HCT116 (cell line): ENCODE data around the gene TSPYL2. TPM values are rescaled to one million over a fixed set of nuclear protein-coding genes. Genes with fewer than 3 reads are reported as not detected.

Experiments
- ATAC-seq: fragments of 200-7000 bp; cut with Tn5 transposase; 2 replicates; pipeline ENCODE4 v1.9.1; 2020; ENCODE audit warnings: mild to moderate bottlenecking, moderate library complexity
- BruUV-seq: library from RNA; stranded (reverse); fragments of 400-500 nt; replicated peaks from 2 replicates; lab custom pipeline; 2021; lab: Mats Ljungman, UMichigan
- CTCF ChIA-PET: fragments of 300-600 bp; sonication (Branson Sonifier 250); formaldehyde crosslinking; loops from one replicate; lab custom pipeline; 2021; ENCODE audit warnings: antibody characterized with exemption; lab: Charles Lee
- POLR2A ChIA-PET: fragments of 300-600, 350-600 bp; sonication (Branson Sonifier 250); formaldehyde crosslinking; loops from one replicate; lab custom pipeline; 2021; ENCODE audit warnings: antibody characterized with exemption; lab: Charles Lee
- RAD21 ChIA-PET, 2 experiments: fragments of 300-600 bp; sonication (Branson Sonifier 250); formaldehyde crosslinking; loops; one replicate each; lab custom pipeline; 2023; ENCODE audit warnings: low total read pairs in 2 of 2; ENCODE audit not compliant: uncharacterized antibody in 2 of 2, unreplicated experiment in 2 of 2, low non-redundant PET in 1 of 2; lab: Charles Lee
- DNase-seq: peaks from one replicate; pipeline ENCODE4 v3.0.0-alpha.2; 2010; ENCODE audit warnings: low read depth, low spot score
- H2AFZ ChIP-seq: fragments of 200-600 bp; shearing (Covaris generic), sonication (generic); 2 replicates; pipeline ENCODE4 v1.6.1; 2017; ENCODE audit warnings: low read depth, mixed run types, mixed read lengths, antibody characterized with exemption, low read length; ENCODE audit not compliant: poor library complexity, severe bottlenecking
- H3K27ac ChIP-seq: 2 replicates; pipeline ENCODE4 v1.5.1; 2012; ENCODE audit warnings: low read depth, low read length
- H3K27me3 ChIP-seq: fragments of 200-600 bp; sonication (generic); 2 replicates; pipeline ENCODE4 v1.6.1; 2016; ENCODE audit warnings: mixed run types, low read length, mixed read lengths; ENCODE audit not compliant: insufficient read depth
- H3K36me3 ChIP-seq, 2 experiments: fragments of 200-500 bp in 1 of 2; fragments of 200-600 bp in 1 of 2; sonication (Bioruptor generic) in 1 of 2; sonication (generic) in 1 of 2; 2 replicates each; pipeline versions ENCODE4 v1.5.1 to v1.6.1; 2014 to 2016; ENCODE audit warnings: low read length in 2 of 2, inconsistent platforms in 1 of 2, mixed read lengths in 1 of 2, mixed run types in 1 of 2; ENCODE audit not compliant: insufficient read depth in 2 of 2, control insufficient read depth in 1 of 2
- H3K4me1 ChIP-seq, 2 experiments: fragments of 200-600 bp in 1 of 2; sonication (generic) in 1 of 2; 2 replicates each; pipeline versions ENCODE4 v1.5.1 to v1.6.1; 2012 to 2017; ENCODE audit warnings: low read length in 2 of 2, inconsistent platforms in 1 of 2, mild to moderate bottlenecking in 1 of 2, mixed read lengths in 1 of 2, mixed run types in 1 of 2, moderate library complexity in 1 of 2; ENCODE audit not compliant: insufficient read depth in 2 of 2, control insufficient read depth in 1 of 2
- H3K4me2 ChIP-seq: fragments of 200-600 bp; sonication (generic); 2 replicates; pipeline ENCODE4 v1.6.1; 2017; ENCODE audit warnings: mixed run types, low read length, mixed read lengths
- H3K4me3 ChIP-seq, 2 experiments: fragments of 200-600 bp in 1 of 2; sonication (generic) in 1 of 2; replicated peaks in 1 of 2; 2 replicates each; pipeline ENCODE4 v1.5.1; 2011 to 2016; ENCODE audit warnings: low read length in 2 of 2, control low read depth in 1 of 2, low read depth in 1 of 2, mild to moderate bottlenecking in 1 of 2, mixed read lengths in 1 of 2, mixed run types in 1 of 2
- H3K79me2 ChIP-seq: fragments of 200-600 bp; sonication (generic); 2 replicates; pipeline ENCODE4 v1.6.1; 2017; ENCODE audit warnings: mild to moderate bottlenecking, mixed run types, low read length, moderate library complexity, mixed read lengths; ENCODE audit not compliant: insufficient read depth
- H3K9ac ChIP-seq: fragments of 200-600 bp; sonication (generic); 2 replicates; pipeline ENCODE4 v1.6.1; 2016; ENCODE audit warnings: low read length, mixed read lengths
- H3K9me2 ChIP-seq: fragments of 200-600 bp; sonication (generic), shearing (Covaris generic); 2 replicates; pipeline ENCODE4 v1.6.1; 2017; ENCODE audit warnings: mixed run types, mild to moderate bottlenecking, moderate library complexity; ENCODE audit not compliant: insufficient read depth
- H3K9me3 ChIP-seq, 2 experiments: fragments of 200-500 bp in 1 of 2; fragments of 200-600 bp in 1 of 2; sonication (Bioruptor generic) in 1 of 2; sonication (generic) in 1 of 2; 2 replicates each; pipeline ENCODE4 v1.6.1; 2014 to 2017; ENCODE audit warnings: low read length in 2 of 2, mixed read lengths in 2 of 2, inconsistent platforms in 1 of 2, low read depth in 1 of 2, mild to moderate bottlenecking in 1 of 2, mixed run types in 1 of 2, moderate library complexity in 1 of 2; ENCODE audit not compliant: control insufficient read depth in 1 of 2, insufficient read depth in 1 of 2
- H4K20me1 ChIP-seq: fragments of 200-600 bp; sonication (generic), shearing (Covaris generic); 2 replicates; pipeline ENCODE4 v1.6.1; 2017; ENCODE audit warnings: mixed run types, mild to moderate bottlenecking, moderate library complexity; ENCODE audit not compliant: insufficient read depth
- CBX3 ChIP-seq: IDR thresholded peaks from 2 replicates; pipeline ENCODE4 v1.6.1; 2012; ENCODE audit warnings: low read depth
- EGR1 ChIP-seq: IDR thresholded peaks from 2 replicates; pipeline ENCODE4 v1.6.1; 2012; ENCODE audit warnings: low read depth
- ELF1 ChIP-seq: IDR thresholded peaks from 2 replicates; pipeline ENCODE4 v1.6.1; 2012; ENCODE audit warnings: low read depth, borderline replicate concordance
- EZH2 ChIP-seq: fragments of 200-600 bp; sonication (generic); IDR thresholded peaks from 2 replicates; pipeline ENCODE4 v1.6.1; 2017; ENCODE audit warnings: antibody characterized with exemption, mixed run types
- EZH2phosphoT487 ChIP-seq: fragments of 200-600 bp; IDR thresholded peaks from 2 replicates; pipeline ENCODE4 v1.6.1; 2018; ENCODE audit warnings: antibody characterized with exemption, borderline replicate concordance
- POLR2A ChIP-seq: IDR thresholded peaks from 2 replicates; pipeline ENCODE4 v1.7.0; 2011; ENCODE audit warnings: borderline replicate concordance; ENCODE audit not compliant: insufficient read depth, insufficient read length; ENCODE audit errors: extremely low read depth
- RAD21 ChIP-seq: IDR thresholded peaks from 2 replicates; pipeline ENCODE4 v1.6.1; 2012; ENCODE audit warnings: low read depth, mild to moderate bottlenecking
- SIN3A ChIP-seq: IDR thresholded peaks from 2 replicates; pipeline ENCODE4 v1.6.1; 2012; ENCODE audit warnings: low read depth
- SRF ChIP-seq: IDR thresholded peaks from 2 replicates; pipeline ENCODE4 v1.6.1; 2012; ENCODE audit warnings: low read depth
- TCF7L2 ChIP-seq: IDR thresholded peaks from 2 replicates; pipeline ENCODE4 v1.7.0; 2011; ENCODE audit warnings: borderline replicate concordance, inconsistent platforms; ENCODE audit not compliant: insufficient read depth, insufficient read length; ENCODE audit errors: extremely low read depth
- YY1 ChIP-seq: IDR thresholded peaks from 2 replicates; pipeline ENCODE4 v1.6.1; 2011; ENCODE audit warnings: low read length, low read depth, moderate library complexity, mild to moderate bottlenecking; ENCODE audit not compliant: insufficient replicate concordance; ENCODE audit errors: extremely low read depth
- ZNF274 ChIP-seq: fragments of 200-500 bp; sonication (Bioruptor generic); IDR thresholded peaks from 2 replicates; pipeline ENCODE4 v1.6.1; 2014; ENCODE audit warnings: mild to moderate bottlenecking, low read depth, low read length, inconsistent platforms
- intact Hi-C: fragments of 100-400 bp; cut with micrococcal nuclease; formaldehyde crosslinking; loops from 2 replicates; pipeline ENCODE4 v1.10.0; 2022
- total RNA-seq: library from RNA; stranded (reverse); gene quantifications from one replicate; pipeline ENCODE4 v1.2.1, GENCODE V29; 2021; ENCODE audit not compliant: unreplicated experiment
- TF ChIP-seq, protein P1 (sequence below): IDR thresholded peaks from 2 replicates; pipeline ENCODE4 v1.6.1; 2011; ENCODE audit warnings: mild to moderate bottlenecking, low read length, moderate library complexity; ENCODE audit not compliant: insufficient replicate concordance; ENCODE audit errors: extremely low read depth
- TF ChIP-seq, protein P2 (sequence below): IDR thresholded peaks from 2 replicates; pipeline ENCODE4 v1.6.1; 2012; ENCODE audit warnings: low read depth
- TF ChIP-seq, protein P3 (sequence below), 3 experiments: fragments of 200-600 bp in 1 of 3; sonication (generic) in 1 of 3; IDR thresholded peaks in 2 of 3; conservative IDR thresholded peaks in 1 of 3; 2 replicates each; pipeline ENCODE4 v1.5.1; 2012 to 2017; ENCODE audit warnings: low read depth in 2 of 3, low read length in 2 of 3, antibody characterized with exemption in 1 of 3, borderline replicate concordance in 1 of 3, control low read depth in 1 of 3, mild to moderate bottlenecking in 1 of 3, mixed read lengths in 1 of 3, mixed run types in 1 of 3, moderate library complexity in 1 of 3; ENCODE audit not compliant: insufficient read depth in 1 of 3
- TF ChIP-seq, protein P4 (sequence below): IDR thresholded peaks from 2 replicates; pipeline ENCODE4 v1.6.1; 2012

The TSPYL2 gene
- total RNA-seq, 1 experiment from 2014 or later, result 19.2 TPM

DNA sequence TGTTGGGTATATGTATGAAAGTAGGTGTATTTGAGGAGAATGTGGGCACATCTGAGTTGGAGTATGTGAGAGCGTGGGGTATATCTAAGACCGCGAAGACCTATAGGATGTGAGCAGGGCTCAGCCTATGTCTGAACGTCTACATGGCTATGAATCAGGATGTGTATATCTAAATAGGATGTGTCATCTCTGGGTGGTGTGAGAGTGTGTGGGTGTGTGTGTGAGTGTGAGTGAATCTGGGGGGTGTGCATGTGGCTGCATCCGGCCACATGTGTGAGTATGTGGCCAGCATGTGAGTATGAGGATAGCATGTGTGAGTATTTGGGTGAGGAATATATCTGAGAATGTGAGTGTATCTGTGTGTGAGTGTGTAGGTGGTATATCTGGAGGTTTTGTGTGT is 25.9 kb upstream of the TSPYL2 start:
- no peaks in the 10 kb centered on the region for H3K9me3 ChIP-seq
- no peaks in the 10 kb centered on the region for H3K79me2 ChIP-seq
- ATAC-seq (no peak), DNase-seq (no peak)
- no peak overlapping the region for H3K9ac ChIP-seq
- H3K4me2 ChIP-seq, result no peak overlapping the region
- BruUV-seq, result no TSS peak
- H3K9me2 ChIP-seq, result no peaks in the 10 kb centered on the region
- intact Hi-C loops, result no loop called here
- TF ChIP-seq SRF (no peak), ELF1 (no peak), EZH2phosphoT487 (no peak), EGR1 (no peak), POLR2A (no peak), YY1 (no peak), RAD21 (no peak), CBX3 (no peak), TCF7L2 (no peak), ZNF274 (no peak), EZH2 (no peak), SIN3A (no peak)
- TF ChIP-seq, protein P1, sequence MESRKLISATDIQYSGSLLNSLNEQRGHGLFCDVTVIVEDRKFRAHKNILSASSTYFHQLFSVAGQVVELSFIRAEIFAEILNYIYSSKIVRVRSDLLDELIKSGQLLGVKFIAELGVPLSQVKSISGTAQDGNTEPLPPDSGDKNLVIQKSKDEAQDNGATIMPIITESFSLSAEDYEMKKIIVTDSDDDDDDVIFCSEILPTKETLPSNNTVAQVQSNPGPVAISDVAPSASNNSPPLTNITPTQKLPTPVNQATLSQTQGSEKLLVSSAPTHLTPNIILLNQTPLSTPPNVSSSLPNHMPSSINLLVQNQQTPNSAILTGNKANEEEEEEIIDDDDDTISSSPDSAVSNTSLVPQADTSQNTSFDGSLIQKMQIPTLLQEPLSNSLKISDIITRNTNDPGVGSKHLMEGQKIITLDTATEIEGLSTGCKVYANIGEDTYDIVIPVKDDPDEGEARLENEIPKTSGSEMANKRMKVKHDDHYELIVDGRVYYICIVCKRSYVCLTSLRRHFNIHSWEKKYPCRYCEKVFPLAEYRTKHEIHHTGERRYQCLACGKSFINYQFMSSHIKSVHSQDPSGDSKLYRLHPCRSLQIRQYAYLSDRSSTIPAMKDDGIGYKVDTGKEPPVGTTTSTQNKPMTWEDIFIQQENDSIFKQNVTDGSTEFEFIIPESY, result no peak
- TF ChIP-seq, protein P2, sequence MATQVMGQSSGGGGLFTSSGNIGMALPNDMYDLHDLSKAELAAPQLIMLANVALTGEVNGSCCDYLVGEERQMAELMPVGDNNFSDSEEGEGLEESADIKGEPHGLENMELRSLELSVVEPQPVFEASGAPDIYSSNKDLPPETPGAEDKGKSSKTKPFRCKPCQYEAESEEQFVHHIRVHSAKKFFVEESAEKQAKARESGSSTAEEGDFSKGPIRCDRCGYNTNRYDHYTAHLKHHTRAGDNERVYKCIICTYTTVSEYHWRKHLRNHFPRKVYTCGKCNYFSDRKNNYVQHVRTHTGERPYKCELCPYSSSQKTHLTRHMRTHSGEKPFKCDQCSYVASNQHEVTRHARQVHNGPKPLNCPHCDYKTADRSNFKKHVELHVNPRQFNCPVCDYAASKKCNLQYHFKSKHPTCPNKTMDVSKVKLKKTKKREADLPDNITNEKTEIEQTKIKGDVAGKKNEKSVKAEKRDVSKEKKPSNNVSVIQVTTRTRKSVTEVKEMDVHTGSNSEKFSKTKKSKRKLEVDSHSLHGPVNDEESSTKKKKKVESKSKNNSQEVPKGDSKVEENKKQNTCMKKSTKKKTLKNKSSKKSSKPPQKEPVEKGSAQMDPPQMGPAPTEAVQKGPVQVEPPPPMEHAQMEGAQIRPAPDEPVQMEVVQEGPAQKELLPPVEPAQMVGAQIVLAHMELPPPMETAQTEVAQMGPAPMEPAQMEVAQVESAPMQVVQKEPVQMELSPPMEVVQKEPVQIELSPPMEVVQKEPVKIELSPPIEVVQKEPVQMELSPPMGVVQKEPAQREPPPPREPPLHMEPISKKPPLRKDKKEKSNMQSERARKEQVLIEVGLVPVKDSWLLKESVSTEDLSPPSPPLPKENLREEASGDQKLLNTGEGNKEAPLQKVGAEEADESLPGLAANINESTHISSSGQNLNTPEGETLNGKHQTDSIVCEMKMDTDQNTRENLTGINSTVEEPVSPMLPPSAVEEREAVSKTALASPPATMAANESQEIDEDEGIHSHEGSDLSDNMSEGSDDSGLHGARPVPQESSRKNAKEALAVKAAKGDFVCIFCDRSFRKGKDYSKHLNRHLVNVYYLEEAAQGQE, result no peak
- TF ChIP-seq, protein P3, sequence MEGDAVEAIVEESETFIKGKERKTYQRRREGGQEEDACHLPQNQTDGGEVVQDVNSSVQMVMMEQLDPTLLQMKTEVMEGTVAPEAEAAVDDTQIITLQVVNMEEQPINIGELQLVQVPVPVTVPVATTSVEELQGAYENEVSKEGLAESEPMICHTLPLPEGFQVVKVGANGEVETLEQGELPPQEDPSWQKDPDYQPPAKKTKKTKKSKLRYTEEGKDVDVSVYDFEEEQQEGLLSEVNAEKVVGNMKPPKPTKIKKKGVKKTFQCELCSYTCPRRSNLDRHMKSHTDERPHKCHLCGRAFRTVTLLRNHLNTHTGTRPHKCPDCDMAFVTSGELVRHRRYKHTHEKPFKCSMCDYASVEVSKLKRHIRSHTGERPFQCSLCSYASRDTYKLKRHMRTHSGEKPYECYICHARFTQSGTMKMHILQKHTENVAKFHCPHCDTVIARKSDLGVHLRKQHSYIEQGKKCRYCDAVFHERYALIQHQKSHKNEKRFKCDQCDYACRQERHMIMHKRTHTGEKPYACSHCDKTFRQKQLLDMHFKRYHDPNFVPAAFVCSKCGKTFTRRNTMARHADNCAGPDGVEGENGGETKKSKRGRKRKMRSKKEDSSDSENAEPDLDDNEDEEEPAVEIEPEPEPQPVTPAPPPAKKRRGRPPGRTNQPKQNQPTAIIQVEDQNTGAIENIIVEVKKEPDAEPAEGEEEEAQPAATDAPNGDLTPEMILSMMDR (IDR thresholded peaks at IDR 0.05 in 2 of 3, conservative IDR thresholded peaks at IDR 0.05 in 1 of 3; ENCODE audit: borderline replicate concordance in 1 of 3, insufficient read depth in 1 of 3, low read depth in 2 of 3, low read length in 2 of 3), result no peak
- TF ChIP-seq, protein P4, sequence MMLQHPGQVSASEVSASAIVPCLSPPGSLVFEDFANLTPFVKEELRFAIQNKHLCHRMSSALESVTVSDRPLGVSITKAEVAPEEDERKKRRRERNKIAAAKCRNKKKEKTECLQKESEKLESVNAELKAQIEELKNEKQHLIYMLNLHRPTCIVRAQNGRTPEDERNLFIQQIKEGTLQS, result no peak
- no peak overlapping the region for H2AFZ ChIP-seq
- H3K27ac ChIP-seq, result no peak overlapping the region
- RAD21 ChIA-PET, result no interaction called here
- H3K4me1 ChIP-seq, result peaks cover 0 to 8% of the 10 kb centered on the region in 2 experiments; a peak in 1 of 4 replicates
- H3K36me3 ChIP-seq, result no peaks in the 10 kb centered on the region
- CTCF ChIA-PET, result no interaction called here
- H3K4me3 ChIP-seq, result no peak overlapping the region
- no peaks in the 10 kb centered on the region for H3K27me3 ChIP-seq
- H4K20me1 ChIP-seq, result no peaks in the 10 kb centered on the region
- POLR2A ChIA-PET, result no interaction called here
